NCI-H748 treated with DMSO at 0.1 percent for 48 hours (cell line): Measurements from ENCODE around the gene RPL10L.

ENCODE experiments used
- DNase-seq: peaks from one replicate; lab custom pipeline; 2025; lab: John Stamatoyannopoulos, UW

RPL10L gene

DNA sequence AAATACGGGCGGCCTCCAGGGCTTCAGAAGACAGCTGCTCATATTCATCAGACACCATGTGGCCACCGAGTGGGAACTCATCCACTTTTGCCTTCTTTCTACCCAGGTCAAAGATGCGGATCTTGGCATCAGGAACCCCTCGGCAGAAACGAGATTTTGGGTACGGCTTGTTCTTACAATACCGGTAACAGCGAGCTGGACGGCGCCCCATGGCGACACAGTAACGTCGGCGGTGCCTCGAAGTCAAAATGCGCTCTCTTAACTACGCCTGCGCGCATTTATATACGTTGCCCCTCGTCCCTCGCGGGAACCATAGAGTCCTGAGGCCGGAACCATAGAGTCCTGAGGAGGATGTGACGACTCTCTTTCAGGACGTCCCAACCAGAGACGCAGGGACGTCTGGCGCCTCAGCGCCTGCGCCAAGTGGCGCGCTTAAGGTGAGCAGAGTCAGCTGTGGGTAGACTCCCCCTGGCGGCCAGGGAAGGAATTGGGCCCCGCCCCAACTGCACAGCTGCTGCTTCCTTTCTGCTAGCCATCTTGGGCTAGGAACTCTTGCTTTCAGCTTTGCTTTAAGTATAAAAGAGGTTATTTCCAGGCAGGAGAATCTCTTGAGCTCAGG, at the start of gene RPL10L:
RPL10L (minus strand) TSS at position 256 of the 619 bp plus-strand sequence; CDS start at position 211, 45 bp downstream.
- no peak for DNase-seq

DNA sequence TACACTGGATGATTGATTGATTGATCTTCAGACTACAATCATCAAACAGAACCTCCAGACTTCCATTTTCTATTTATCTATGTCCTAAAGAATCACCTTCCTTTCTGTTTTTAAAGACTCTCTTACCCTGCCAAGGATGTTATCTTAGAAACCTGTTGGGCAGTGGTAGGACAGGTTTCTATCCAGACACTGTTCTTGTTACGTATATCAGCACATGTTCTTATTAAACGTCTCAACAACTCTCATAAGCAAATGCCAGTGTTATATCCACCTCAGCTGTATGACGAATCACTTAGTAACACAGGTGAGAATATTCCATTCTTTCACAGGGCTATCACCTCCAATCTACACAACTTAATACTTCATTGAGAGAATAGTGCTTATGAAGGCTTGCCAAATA, 40.2 kb upstream of the RPL10L start:
- no peak for DNase-seq

DNA sequence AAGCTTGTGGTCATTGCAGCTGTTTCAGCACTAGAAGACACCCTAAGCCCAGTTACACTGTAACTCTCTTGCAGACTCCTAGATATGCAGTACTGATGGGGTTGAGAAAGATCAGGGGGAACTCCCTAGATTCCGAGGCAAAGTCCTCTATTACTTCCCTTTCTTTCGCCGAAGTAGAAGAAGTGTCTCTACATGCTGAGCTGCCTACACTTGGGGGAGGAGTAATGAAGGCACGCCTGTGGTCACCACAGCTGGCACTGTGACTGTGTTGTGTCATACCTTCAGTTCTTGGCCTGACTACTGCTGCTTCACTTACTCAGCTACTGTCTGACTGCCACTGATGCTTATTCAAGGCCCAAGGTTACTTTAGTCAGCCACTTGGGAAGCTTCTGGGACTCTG, 35.1 kb upstream of the RPL10L start:
- DNase-seq = no peak

DNA sequence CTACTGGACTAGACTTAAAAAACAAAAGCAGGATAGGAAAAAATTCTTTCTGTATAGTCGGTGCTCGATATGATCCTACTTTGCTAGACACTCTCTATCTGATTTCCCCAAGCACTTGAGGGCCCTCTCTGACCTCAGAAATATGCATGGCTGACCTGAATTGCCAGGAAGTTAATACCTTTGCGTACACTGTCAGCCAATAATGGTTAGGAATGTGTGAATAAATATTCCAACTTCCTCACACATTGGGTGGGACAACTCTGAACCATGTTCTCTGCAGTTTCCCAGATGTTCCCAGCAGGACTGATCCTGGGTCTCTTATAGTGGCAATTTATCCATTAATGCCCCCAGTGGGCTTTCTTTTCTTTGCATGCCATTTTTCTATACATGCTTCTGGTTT, 20.5 kb upstream of the RPL10L start:
- DNase-seq = no peak

DNA sequence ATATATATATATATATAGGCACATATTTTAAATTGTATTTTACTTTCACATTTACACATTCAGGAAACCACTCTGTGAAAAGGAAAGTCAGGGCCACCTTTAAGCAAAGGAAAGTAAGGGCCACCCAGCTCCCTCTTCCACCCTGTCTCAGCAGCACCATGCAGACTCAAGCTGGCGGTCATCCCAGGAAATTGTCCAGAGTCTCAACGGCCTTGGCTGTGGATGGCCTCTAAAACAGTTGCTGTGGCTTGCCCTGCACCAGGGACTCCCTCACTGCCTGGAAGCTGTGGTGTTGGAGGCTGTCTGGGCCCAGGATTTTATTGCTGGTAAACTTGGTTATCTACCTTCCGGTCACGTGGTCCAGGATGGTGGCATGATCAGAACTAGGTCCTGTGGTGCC, 11.8 kb upstream of the RPL10L start:
- DNase-seq = no peak

DNA sequence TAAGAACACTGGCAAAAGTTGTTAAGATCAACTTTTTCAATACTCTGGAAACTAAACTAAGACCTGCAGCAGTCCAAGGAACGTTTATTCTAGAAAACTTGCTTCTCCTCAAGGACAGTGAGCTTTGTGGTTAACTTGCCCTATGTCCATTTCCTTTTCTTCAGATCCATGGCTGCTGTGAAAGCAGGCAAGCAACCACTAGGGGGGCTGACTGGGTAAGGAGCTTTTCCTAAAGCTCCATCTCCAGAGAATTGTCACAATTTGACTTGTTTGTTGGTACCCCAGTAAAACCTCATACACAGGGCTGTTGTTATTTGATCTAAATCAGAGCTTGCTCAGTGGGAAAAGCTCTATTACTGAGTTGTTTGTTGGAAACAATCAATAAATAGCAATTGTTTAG, 10.1 kb upstream of the RPL10L start:
- DNase-seq = no peak

DNA sequence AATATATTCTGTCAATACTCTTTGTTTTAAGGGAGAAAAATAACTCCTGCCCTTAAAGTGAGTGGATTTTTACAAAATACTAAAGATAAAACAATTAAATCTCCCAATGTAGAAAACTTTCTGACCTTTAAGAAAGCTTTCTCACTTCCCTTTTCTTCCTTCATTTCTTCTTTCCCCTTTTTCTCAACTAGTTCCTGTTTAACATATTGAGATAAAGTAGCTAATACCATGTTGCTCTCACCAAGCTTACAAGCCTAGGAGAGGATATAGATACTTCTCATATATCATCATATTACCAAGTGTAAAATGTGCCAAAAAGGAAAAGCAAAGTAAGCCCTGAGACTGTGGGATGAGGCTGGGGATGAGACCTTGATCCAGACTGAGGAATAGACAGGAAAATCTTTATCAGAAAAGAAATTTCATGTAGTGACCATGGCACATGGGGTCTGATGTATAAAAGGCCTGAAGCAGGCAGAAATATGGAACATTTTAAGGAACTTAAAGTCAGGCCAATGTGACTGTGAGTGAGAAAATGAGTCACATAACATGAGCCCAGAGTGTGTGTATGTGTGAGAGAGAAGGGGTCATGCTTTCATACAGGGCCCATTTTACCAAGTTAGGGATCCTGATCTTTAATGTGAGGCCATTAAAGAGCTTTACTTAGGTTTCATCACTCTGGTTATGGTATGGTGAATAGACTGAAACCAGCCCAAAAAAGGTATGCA, 1.6 kb upstream of the RPL10L start:
- no peak for DNase-seq

DNA sequence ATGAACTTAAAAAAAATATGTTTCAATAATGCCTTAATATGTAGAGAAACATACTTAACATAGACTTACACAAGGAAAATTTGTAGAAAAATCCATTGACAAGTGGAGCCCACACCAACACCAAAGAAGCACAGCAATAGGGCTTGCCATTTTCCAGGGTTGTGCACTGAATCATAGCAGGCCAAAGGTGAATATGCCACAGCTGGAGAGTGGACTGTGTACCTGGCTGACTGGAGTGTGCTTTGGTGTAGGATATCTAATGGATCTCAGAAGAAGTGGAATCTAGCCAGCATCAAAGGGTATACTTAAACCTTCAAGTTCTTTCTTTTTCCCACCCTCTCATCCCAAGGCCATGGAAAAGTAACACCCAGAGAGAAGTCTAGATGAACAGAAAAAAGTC, 4.8 kb downstream of the RPL10L start:
- no peak for DNase-seq

DNA sequence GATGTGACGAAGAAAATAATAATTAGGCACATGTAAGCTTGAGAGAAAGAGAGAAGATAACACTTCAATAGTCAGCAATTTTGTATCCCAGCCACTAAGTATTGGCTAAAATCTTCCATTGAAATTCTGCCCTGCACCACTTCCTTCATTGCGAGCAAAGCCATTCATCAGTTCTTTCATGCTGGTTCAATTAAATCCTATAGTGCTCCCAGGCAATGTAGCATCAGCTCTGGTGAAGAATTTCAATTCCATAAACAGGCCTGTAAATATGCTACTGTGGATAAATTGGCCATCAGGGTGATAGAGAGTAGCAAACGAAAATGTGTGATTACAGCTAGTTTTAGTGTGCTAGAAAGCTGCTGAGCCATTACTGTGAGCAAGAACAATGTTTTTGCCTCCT, 24.7 kb downstream of the RPL10L start:
- DNase-seq = no peak
